ENCODE measurements around the gene LUM. TPM values are rescaled to one million over a fixed set of nuclear protein-coding genes. Genes with fewer than 3 reads are reported as not detected.

LUM gene
- total and polyA plus RNA-seq, 2 experiments from 2014 or later: 0.27 TPM; not detected in 1

- ATAC-seq (no peak), DNase-seq (ENCODE audit: low spot score) (no peak)
- Mint-ChIP-seq H3K4me3 (no peak overlapping the region), H3K4me1 (peaks cover 2% of the 10 kb centered on the region; the same call in 1 of the 3 replicates), H3K27ac (no peak overlapping the region), H3K27me3 (ENCODE audit: insufficient read depth, low read depth, poor library complexity) (no peaks in the 10 kb centered on the region), H3K9me3 (no peaks in the 10 kb centered on the region), H3K36me3 (ENCODE audit: low read depth) (no peaks in the 10 kb centered on the region)
- TF ChIP-seq EZH2 (IDR thresholded peaks at IDR 0.05; ENCODE audit: low read depth, unreplicated experiment) (no peak), ETS1 (IDR thresholded peaks at IDR 0.05) (no peak), STAT1 (IDR thresholded peaks at IDR 0.05; ENCODE audit: unreplicated experiment) (no peak), CREB1 (CRISPR knock-in tag; IDR thresholded peaks at IDR 0.05; ENCODE audit: low read depth) (no peak), NANOG (IDR thresholded peaks at IDR 0.05; ENCODE audit: borderline replicate concordance) (no peak), EZH2phosphoT487 (IDR thresholded peaks at IDR 0.05; ENCODE audit: unreplicated experiment) (no peak), REST (IDR thresholded peaks at IDR 0.05; ENCODE audit: unreplicated experiment) (no peak), ZNF462 (CRISPR knock-in tag; IDR thresholded peaks at IDR 0.05) (no peak), ZNF114 (CRISPR knock-in tag; IDR thresholded peaks at IDR 0.05) (no peak), POLR2AphosphoS5 (IDR thresholded peaks at IDR 0.05; ENCODE audit: low read depth) (no peak), CTCF (conservative IDR thresholded peaks at IDR 0.05; ENCODE audit: low read depth in 2 of 2) (no peak)
- no peak overlapping the region for H3K4me2 ChIP-seq
- no peaks in the 10 kb centered on the region for H3K79me2 ChIP-seq (replicated peaks; ENCODE audit: insufficient read depth)
- H3K36me3 ChIP-seq (ENCODE audit: insufficient read depth): no peaks in the 10 kb centered on the region
- H3K27ac ChIP-seq (ENCODE audit: low read depth): no peak overlapping the region
- H2AFZ ChIP-seq: no peak overlapping the region
- no peaks in the 10 kb centered on the region for H3F3A ChIP-seq (replicated peaks; ENCODE audit: low read depth)
- no peak overlapping the region for H3K4me3 ChIP-seq
- H3K27me3 ChIP-seq (ENCODE audit: insufficient read depth): no peaks in the 10 kb centered on the region
- no peaks in the 10 kb centered on the region for H3K4me1 ChIP-seq (ENCODE audit: insufficient read depth)
- H4K20me1 ChIP-seq (replicated peaks; ENCODE audit: insufficient read depth): no peaks in the 10 kb centered on the region
- H3K9me2 ChIP-seq (ENCODE audit: insufficient read depth): no peaks in the 10 kb centered on the region
Measured at GRCh38 chr12:91105807-91106206, 5.5 kb downstream of the LUM start.

All from GM23338 (cell line).